Stimulated activated CD8-positive, alpha-beta memory T cell treated with anti-CD3 and anti-CD28 coated beads, Interleukin-7, amount 100 ng/mL, for 48 hours (primary cell): ENCODE measurements around the gene CEP295NL.
"Not testable (repeated sequence)": the region's sequence is repeated elsewhere in the genome, so short reads cannot be mapped to it uniquely, and the experiment has no call there.

Experiments used
- DNase-seq, 2 donors: peaks; one replicate each; pipeline ENCODE4 v3.0.0-alpha.2; 2020; ENCODE audit warnings: low read depth in 1 of 2; ENCODE audit errors: extremely low read depth in 1 of 2

CEP295NL gene

DNA sequence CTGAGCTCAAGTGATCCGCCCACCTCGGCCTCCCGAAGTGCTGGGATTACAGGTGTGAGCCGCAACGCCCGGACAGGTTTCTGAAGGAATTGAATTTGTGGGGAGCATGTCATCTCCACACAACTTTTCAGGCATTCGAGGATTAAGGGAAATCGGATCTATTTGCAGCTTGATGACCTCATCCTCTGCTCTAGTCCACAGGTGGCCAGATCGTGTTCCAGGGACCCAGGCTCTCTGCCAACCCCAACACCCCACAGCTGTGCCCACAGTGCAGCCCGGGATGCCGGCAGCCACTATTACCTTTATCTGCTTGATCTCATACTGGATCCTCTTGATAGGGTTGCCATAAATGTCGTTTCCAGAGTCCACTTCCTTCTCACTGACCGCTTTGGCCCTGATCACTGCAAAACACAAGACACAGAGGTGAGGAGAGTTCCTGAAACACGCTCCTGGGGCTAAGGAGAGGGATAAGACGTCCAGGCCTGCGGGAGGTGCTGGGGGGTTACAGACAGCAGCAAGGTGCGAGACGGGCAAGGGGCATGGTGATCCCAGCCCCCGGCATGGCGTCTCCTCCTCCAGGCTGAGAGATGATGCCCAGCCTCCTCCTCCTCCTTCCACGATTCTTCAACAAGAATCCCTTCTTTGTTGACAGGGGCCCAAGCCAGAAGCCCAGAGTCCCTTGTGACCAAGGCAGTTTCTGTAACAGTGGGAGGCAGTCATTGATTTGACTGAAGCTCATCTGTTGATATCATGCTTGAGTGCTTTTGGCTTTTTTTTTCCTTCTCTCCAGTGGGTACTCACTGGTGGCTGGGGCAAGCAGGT lies 29.3 kb downstream of the CEP295NL start:
- no peak for DNase-seq

DNA sequence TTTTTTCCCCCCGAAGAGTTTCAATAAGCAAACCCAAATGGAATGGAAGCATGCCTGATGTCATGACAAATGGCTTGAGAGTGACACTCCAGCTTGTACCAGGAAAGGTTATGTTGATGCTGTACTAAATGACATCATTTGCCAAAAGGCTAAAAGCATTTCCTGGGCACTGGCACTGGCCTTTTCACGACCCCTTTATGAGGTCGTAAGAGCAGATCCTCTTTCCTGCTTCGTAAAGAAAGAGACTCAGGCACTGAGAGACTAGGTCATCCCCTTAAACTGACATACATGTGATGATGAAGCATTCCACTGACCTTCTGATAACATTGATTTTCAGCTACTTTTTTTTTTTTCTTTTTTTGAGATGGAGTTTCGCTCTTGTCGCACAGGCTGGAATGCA lies 30.5 kb downstream of the CEP295NL start:
- no peak for DNase-seq

DNA sequence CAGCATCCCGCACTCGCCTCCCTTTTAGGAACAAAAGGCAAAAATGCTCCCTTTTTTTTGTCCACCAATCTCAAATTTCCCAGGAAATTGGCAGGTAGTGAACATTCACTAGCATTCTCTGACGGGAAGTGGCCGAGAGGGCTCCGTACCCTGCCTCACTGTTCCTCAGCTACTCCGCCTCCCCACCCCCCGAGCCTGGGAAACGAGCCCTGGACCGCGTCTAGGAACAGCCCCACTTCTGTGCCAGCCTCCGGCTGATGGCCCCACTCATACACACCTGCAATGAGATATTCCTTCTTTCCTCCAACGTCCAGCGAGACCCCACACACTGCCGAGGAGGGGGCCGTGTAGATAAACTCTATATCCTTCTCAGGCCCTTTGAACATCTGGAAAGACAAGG lies 32.4 kb downstream of the CEP295NL start:
- no peak for DNase-seq

DNA sequence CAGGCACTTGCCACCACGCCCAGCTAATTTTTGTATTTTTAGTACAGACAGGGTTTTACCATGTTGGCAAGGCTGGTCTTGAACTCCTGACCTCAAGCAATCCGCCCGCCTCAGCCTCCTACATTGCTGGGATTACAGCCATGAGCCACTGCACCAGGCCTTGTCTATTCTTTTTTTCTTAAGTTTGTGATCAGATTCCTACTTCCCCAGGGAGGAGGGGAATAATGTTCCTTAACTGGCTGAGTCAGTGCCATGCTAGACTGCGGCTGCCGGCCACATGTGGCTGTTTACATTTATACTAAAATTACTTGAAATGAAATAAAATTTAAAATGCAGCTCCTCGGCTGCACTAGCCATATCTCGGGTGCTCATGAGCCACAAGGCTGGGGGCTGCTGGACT lies 34.6 kb downstream of the CEP295NL start:
- no peak for DNase-seq

DNA sequence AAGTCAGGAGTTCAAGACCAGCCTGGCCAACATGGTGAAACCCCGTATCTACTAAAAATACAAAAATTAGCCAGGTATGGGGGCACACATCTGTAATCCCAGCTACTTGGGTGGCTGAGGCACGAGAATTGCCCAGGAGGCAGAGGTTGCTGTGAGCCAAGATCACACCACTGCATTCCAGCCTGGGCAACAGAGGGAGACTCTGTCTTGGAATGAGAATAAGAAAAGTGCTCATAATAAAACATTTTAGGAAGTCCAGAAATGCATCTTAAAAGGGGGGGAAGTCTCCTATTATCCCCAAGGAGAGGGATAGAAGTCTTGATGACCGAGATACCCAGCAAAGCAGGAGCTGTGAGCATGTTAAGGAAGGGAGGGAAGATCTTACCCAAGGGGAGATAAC lies 36.0 kb downstream of the CEP295NL start:
- not testable (repeated sequence) for DNase-seq

DNA sequence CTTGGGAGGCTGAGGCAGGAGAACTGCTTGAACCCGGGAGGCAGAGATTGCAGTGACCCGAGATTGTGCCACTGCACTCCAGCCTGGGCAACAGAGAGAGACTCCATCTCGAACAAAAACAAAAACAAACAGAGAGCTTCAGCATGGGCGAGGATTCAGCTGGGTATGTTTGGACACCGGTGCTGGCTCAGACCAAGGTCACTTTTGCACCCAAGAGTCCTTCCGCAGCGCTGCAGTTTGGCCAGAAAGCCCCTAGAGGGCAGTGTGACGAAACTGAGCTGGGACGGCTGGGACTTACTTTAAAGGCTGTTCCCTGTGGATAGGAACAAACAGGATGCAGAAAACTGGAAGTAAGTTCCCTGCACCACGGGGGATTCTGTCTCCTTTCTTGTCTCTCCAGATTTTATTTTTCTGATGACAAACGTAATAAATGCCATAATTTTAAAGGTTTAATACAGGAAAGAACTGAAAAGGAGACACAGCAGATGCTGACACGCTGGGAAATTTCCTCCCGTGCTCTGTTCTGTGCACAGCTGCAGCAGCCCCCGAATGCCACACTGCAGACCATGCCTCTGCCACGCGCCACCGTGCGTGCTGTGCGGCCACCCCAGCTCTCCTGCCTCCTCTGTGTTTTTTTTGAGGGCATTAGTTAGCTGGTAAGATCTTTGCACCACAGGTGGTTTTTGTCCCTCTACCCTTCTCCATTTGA lies 37.2 kb downstream of the CEP295NL start:
- DNase-seq, result peak; percentile 32 to 34

DNA sequence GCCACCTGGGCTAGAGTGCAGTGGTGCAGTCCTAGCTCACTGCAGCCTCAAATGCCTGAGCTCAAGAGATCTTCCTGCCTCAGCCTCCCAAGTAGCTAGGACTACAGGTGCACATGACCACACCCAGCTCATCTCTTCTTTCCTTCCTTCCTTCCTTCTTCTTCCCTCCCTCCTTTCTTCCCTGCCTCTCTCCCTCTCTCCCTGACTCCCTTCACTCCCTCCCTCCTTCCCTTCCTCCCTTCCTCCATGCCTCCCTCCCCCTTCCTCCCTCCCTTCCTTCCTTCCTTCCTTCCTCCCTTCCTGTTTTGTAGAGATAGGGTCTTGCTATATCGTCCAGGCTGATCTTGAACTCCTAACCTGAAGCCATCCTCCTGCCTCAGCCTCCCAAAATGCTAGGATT lies 38.9 kb downstream of the CEP295NL start:
- no peak for DNase-seq

DNA sequence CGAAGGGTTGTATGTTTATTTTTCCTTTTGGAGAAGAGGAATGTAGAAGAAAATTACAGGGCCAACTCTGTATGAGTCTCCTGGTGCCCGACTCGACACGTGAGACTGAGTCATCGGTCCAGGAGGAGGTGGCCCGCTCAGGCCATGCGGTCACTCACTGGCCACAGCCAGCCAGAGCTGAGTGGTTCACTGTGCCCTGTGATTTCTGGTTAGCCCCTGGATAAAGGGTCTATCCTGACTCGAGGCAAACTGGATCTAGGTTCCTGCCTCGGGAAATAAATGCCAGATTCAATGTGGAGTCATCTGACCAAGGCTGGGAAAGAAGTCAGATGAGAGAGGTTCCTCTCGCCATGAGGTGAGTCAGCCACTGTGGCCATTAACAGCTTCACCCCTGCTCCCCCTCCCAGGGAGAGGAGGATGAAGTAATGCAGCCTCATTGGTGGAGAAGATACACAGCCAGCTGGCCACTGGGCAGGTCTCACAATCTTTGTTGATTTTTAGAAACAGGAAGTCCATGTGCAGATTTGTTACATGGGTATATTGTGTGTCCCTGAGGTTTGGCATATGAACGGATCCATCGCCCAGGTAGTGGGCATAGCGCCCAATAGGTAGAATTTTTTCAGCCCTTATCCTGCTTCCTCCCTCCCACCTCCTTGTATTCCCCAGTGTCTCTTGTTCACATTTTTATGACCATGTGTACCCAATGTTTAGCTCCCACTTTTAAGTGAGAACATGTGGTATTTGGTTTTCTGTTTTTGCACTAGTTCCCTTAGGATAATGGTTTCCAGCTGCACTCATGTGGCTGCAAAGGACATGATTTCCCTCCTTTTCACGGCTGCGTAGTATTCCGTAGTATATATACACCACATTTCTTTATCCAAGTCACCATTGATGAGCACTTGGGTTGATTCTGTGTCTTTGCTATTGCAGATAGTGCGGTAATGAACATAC lies 40.7 kb downstream of the CEP295NL start:
- DNase-seq, result no peak

DNA sequence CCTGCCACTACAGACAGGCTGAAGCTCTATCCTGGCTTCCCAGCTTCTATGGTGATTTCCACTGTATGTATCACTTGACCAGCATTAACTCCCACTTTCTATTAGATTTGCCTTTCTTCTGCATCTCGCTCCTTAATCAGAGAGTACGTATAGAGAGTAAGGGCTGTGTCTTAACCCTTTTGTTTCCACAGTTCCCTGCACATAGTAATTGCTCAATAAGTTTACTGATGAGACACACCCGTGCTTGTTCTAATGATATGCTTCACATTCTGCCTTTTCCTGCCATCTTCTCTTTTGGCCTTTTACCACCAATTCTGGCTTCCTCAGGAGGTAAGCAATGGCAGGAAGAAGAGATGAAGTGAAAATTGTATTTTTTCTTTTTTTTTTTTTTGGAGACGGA lies 41.8 kb downstream of the CEP295NL start:
- no peak for DNase-seq

DNA sequence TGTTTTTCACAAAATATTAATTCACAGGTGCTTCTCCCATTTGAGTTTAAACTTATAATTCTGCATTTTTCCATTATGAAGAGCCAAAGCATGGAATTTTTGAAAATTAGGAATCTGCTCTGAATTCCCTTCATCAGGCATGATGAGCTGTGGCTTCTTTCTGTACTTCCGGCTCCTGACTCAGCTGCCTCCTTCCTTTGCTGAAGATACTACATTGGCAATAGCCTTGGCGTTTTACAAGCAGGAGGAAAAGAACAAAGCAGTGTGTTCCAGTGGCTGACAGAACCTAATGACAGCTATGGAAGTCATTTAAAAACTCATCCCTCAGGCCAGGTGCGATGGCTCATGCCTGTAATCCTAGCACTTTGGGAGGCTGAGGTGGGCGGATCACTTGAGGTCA lies 44.0 kb downstream of the CEP295NL start:
- DNase-seq, result no peak

DNA sequence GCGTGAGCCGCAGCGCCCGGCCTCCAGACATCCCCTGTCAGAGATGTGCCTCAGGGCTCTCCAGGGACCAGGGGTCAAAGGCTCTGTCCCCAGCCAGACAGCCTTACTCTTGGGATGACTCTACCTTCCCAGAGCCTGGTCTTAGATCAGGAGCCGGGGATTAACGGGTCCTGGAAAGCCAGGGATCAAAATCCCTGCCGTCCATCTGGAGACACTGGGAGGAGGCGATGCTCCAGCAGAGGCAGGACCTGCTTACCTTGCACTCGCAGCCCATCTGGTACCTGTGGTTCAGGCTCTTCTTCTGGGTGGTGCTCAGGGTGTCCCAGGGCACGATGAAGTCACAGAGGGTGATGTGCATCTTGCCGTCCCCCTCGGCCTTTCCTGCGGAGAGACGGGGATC lies 45.7 kb downstream of the CEP295NL start:
- no peak for DNase-seq

DNA sequence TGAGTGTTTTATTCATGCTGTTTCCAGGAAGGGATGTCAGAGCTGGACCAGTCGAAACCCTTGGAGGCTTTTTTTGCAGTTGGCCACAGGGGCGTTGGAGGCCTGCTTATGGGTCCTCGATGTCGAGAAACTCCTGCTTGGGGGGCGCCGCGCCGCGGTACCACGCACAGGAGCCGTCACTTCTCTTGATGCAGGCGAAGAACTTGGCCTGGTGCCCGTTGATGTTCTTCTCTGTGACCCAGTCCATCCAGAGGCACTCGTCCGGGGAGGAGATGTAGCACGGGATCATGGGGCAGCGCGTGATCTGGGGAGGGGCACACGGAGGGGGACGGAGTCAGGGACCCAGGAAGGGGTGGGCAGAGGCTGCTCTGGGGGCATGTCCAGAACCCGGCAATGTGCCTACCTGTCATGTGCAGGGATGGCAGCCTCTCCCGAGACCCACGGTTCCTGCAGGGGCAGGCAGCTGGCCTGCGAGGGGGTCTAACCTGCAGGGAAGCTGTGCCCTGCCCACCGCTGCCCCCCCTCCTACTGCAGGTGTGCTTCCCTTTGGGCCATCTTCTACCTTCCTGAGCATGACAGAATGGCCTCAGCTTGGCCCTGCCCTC lies 47.3 kb downstream of the CEP295NL start:
- DNase-seq, result no peak

DNA sequence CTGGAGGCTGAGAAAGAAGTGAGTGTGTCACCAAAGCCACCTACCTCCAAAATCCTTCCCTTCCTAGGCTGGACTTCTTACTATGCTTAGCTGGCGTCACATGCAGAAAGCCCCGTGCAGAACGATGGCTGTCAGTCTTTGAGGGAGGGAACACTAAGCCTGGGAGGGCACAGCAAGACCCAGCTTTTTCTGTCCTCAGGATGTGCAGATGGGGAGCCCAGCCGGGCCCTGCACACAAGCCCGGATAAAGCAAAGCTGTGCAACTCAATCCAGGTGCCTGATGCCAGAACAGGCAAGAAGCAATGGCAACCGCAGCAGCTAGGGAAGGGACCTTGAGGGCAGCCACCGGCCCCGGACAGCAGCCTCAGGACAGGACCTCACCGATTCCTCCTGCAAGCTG lies 48.5 kb downstream of the CEP295NL start:
- no peak for DNase-seq

DNA sequence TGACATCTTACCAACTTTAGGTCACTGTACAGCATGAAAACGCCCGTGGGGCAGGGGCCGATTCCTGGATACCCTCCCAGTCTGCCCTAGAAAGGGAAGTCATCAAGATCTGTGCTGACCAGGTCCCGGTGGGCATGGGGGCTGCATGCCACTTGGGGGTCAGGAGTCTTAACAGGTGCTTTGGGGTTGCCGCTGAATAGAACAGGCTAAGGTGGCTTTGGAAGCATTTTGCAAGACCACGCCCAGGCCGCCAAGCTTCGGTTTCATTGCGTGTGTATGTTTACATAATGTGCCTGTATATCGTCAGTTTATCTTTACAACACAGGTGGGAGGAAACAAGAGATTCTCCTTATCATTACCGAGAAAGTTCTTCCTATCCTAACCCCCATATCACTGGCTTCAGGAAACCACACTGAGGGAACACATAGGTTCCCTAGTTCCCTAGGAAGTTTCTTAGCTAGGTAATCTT lies 49.0 kb downstream of the CEP295NL start:
- no peak for DNase-seq

DNA sequence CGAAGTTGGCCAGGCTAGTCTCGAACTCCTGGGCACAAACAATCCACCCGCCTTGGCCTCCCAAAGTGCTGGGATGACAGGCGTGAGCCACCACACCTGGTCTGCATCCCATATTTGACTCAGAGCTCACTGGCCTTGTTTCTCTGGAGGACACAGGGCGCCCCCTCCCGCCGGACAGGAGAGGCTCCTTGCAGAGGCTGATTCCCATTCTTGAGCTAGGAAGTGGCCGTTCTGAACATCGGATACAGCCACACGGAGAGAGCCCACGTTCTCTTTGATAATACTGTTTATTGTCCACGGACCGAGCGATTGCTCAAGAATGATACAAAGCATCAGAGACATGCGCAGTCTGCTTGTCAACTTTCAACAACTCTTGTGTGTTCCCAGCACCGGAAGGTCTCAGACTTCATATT lies 50.3 kb downstream of the CEP295NL start:
- no peak for DNase-seq

DNA sequence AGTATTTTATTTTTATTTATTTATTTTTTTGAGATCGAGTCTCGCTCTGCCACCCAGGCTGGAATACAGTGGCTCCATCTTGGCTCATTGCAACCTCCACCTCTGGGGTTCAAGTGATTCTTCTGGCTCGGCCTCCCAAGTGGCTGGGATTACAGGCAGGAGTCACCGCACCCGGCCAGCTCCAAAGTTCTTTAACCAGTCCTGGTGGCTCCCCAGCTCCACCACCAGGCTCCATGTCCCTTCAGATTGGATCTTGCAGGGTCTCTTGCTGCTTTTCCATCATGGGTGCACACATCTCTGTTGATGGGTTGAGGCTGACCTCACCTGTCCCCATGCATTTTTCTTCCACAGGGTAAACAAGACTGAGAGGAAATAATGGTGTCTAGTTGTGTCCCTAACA lies 54.0 kb downstream of the CEP295NL start:
- DNase-seq, result no peak

DNA sequence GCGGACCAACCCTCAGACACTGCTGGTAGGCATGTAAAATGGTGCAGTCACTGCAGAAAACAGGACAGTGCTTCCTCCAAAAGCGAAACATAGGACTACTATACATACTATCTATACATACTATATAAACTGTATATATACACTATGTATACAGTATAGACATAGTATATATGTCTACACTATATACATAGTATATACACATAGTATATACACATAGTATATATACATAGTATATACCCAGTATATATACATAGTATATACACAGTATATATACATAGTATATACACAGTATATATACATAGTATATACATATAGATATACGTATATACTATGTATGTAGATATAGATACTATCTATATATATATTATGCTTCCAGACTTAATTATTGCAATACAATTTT lies 55.9 kb downstream of the CEP295NL start:
- DNase-seq, result no peak

DNA sequence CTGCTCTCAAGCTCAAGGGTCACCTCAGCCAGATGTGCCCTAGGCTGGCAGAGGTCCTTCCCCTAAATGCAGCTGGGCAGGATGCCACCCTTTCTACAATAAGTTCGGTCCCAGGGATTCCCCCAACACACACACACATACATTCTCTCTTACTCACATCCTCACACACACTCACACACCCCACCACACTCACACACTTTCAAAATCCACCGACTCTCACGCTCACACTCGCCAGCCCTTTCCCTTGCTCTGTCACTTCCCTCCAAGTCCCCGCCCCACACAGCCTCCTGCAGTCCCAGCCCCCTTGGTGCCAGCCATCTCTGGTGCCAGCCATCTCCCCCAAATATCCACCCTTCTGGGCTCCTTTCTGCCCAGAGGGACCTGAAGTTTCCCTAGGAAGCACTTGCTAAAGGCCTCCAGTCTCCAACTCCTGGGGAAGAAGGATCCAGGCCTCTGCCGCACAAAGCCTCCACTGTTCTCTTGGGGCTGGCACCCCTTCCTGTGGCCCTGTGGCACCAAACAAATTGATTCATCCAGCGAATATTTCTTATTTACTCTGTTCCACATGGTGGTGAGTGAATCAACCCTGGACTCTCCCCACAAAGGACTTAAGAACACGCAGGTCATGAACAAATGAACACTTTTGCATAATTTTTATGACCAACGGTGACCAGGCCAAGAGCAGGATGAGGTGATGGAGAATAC lies 58.5 kb downstream of the CEP295NL start:
- DNase-seq, result no peak

DNA sequence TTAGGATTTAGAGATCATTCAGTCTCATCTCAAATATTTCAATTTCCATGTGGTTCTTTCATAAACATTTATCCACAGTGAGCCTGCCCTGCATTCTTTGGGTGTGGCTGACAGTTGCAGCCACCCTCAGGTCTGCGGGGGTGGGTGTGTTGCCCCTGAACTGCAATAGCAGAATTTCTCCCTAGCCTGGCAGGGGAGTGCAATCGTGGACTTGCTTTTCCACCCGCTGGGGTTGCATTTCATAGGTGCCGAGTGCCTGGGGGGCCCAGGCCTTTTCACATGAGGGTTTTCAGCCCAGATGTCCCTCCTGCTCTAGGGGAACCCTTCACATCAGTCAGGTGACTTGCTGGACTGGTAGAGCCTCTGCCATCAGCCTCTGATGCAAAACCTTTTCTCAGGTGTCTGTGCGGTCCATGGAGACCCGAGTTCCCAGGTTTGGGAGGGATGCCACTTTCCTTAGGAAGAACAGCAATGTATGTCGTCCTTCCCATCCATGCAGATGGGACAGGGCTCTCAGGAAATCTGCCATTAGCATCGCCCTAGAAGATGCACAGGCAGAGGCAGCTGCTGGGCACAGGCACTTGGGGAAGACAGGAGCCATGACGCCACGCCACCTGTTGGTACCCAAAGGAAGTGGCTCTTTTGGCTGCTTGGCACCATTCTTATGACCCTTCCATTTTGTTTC lies 60.0 kb downstream of the CEP295NL start:
- DNase-seq, result no peak
